Spleen (tissue), 11 donors: ENCODE measurements around the gene PACRG. TPM values are rescaled to one million over a fixed set of nuclear protein-coding genes. Genes with fewer than 3 reads are reported as not detected.

ENCODE experiments used
- DNase-seq: peaks from one replicate; pipeline ENCODE4 v3.0.0-alpha.2; 2020
- H3K27ac ChIP-seq, 8 donors: fragments of 200-600 bp; sonication (generic) in 7 of 8; 1 replicate in 4 of 8; 2 replicates in 4 of 8; pipeline versions ENCODE4 v1.5.0 to v1.8.0; 2016 to 2021; ENCODE audit warnings: inconsistent platforms in 4 of 8, mild to moderate bottlenecking in 4 of 8, moderate library complexity in 1 of 8
- H3K27me3 ChIP-seq, 7 donors: fragments of 200-600 bp; sonication (generic) in 6 of 7; replicated peaks in 1 of 7; 1 replicate in 4 of 7; 2 replicates in 3 of 7; pipeline versions ENCODE4 v1.5.0 to v1.8.0; 2016 to 2021; ENCODE audit warnings: inconsistent platforms in 3 of 7, mild to moderate bottlenecking in 1 of 7
- H3K36me3 ChIP-seq, 6 donors: fragments of 200-600 bp; sonication (generic) in 5 of 6; 1 replicate in 4 of 6; 2 replicates in 2 of 6; pipeline versions ENCODE4 v1.5.0 to v1.8.0; 2016 to 2021; ENCODE audit warnings: inconsistent platforms in 2 of 6
- H3K4me1 ChIP-seq, 6 donors: fragments of 200-600 bp; sonication (generic) in 5 of 6; 1 replicate in 3 of 6; 2 replicates in 3 of 6; pipeline versions ENCODE4 v1.5.0 to v1.8.0; 2016 to 2021; ENCODE audit warnings: inconsistent platforms in 3 of 6
- H3K4me3 ChIP-seq, 8 donors: fragments of 200-600 bp; sonication (generic) in 7 of 8; 1 replicate in 4 of 8; 2 replicates in 4 of 8; pipeline versions ENCODE4 v1.5.0 to v1.8.0; 2016 to 2021; ENCODE audit warnings: inconsistent platforms in 4 of 8, mild to moderate bottlenecking in 4 of 8, moderate library complexity in 2 of 8
- H3K9me3 ChIP-seq, 8 donors: fragments of 200-600 bp; sonication (generic) in 7 of 8; 1 replicate in 4 of 8; 2 replicates in 4 of 8; pipeline versions ENCODE4 v1.5.0 to v1.8.0; 2016 to 2021; ENCODE audit warnings: inconsistent platforms in 4 of 8
- CTCF ChIP-seq, 11 experiments: fragments of 200-600 bp in 7 of 11; fragments of 450-650 bp in 4 of 11; sonication (generic) in 4 of 11; IDR thresholded peaks in 8 of 11; conservative IDR thresholded peaks in 3 of 11; 1 replicate in 7 of 11; 2 replicates in 4 of 11; pipeline versions ENCODE4 v1.4.0 to v1.8.0; 2016 to 2021; ENCODE audit warnings: antibody characterized with exemption in 11 of 11, inconsistent platforms in 4 of 11, mild to moderate bottlenecking in 1 of 11
- POLR2A ChIP-seq, 3 donors: fragments of 450-650 bp; IDR thresholded peaks; one replicate each; pipeline ENCODE4 v1.5.1; 2017; ENCODE audit warnings: antibody characterized with exemption in 3 of 3, mild to moderate bottlenecking in 1 of 3
- POLR2AphosphoS5 ChIP-seq, 3 donors: sonication (generic); formaldehyde crosslinking; IDR thresholded peaks; one replicate each; pipeline ENCODE4 v1.5.1; 2017; ENCODE audit warnings: antibody characterized with exemption in 3 of 3
- WGBS, 5 donors: extraction: QIAGEN DNeasy Blood & Tissue Kit in 3 of 5; methylation state at CpG; one replicate each; pipeline versions ENCODE4 v1.1.5 to v1.1.7; 2013 to 2018; 5-methylcytosine and 5-hydroxymethylcytosine counted together
- intact Hi-C: fragments of 100-400 bp; cut with DNase I; formaldehyde crosslinking; loops from one replicate; pipeline ENCODE4 v1.15.0; 2023; ENCODE audit warnings: low total_unique reads
- polyA plus RNA-seq, 3 donors: library from polyadenylated mRNA; stranded (reverse); fragments of 200-250 nt; gene quantifications; one replicate each; pipeline ENCODE4 v1.2.1, GENCODE V29; 2013
- total RNA-seq, 7 donors: library from RNA; depleted of rRNA in 3 of 7; stranded (reverse); fragments of >200 nt in 3 of 7; fragmentation: NEBNext Ultra II Directional in 4 of 7; extraction: Animal tissue kit (Norgen Biotek cat#: 25700) in 4 of 7; gene quantifications; one replicate each; pipeline versions ENCODE4 v1.1.0 to v1.2.1, GENCODE V29; 2016 to 2021
- donor health status: healthy with polysubstance abuse.
- donor health status: DM: no; HTN: no; CAD: no; lungs with moderate emphysema.
- donor health status: DM: no; HTN: no; CAD: no.
- donor health status: Bipolar disorder and iron deficiency.
- donor health status: healthy.
- donor health status: DM: no; HTN: no; CAD: no.
- donor health status: DM: yes; HTN: yes; CAD: no.

Gene PACRG
- total and polyA plus RNA-seq, 10 donors, result 0.32 to 2.0 (median 1.0) TPM; not detected in 5

GRCh38 chr6:163149279-163149848, 421.6 kb downstream of the PACRG start:
- intact Hi-C loops, result no loop called here
- H3K36me3 ChIP-seq, result no peaks in the 10 kb centered on the region
- no peak for DNase-seq
- no peak overlapping the region for H3K4me3 ChIP-seq
- H3K9me3 ChIP-seq, result peaks cover 0 to 3% (median 0%) of the 10 kb centered on the region in 8 donors
- no peak for TF ChIP-seq CTCF (IDR thresholded peaks at IDR 0.05 in 8 of 11, conservative IDR thresholded peaks at IDR 0.05 in 3 of 11)
- no peak for TF ChIP-seq POLR2A (IDR thresholded peaks at IDR 0.05)
- no peak for TF ChIP-seq POLR2AphosphoS5 (IDR thresholded peaks at IDR 0.05)
- WGBS, 5 donors, result 70 to 86% (median 83%) methylated on average over 35 of the region's 35 CpGs
- peaks cover 0 to 17% (median 0%) of the 10 kb centered on the region in 7 donors for H3K27me3 ChIP-seq
- no peak overlapping the region for H3K27ac ChIP-seq
- H3K4me1 ChIP-seq, result no peaks in the 10 kb centered on the region

- Histone ChIP-seq H3K4me3 (no peak overlapping the region), H3K36me3 (no peaks in the 10 kb centered on the region), H3K27ac (no peak overlapping the region), H3K27me3 (peaks cover 0 to 17% (median 0%) of the 10 kb centered on the region in 7 donors), H3K9me3 (peaks cover 0 to 3% (median 0%) of the 10 kb centered on the region in 8 donors), H3K4me1 (no peaks in the 10 kb centered on the region)
- intact Hi-C loops, result no loop called here
- 66 to 80% (median 73%) methylated on average over 6 of the region's 6 CpGs for WGBS, 5 donors
- TF ChIP-seq CTCF (IDR thresholded peaks at IDR 0.05 in 8 of 11, conservative IDR thresholded peaks at IDR 0.05 in 3 of 11) (no peak), POLR2A (IDR thresholded peaks at IDR 0.05) (no peak), POLR2AphosphoS5 (IDR thresholded peaks at IDR 0.05) (no peak)
- no peak for DNase-seq
These were observed 423.4 kb downstream of the PACRG start for GRCh38 chr6:163151212-163151611.

- TF ChIP-seq CTCF (IDR thresholded peaks at IDR 0.05 in 8 of 11, conservative IDR thresholded peaks at IDR 0.05 in 3 of 11) (no peak), POLR2AphosphoS5 (IDR thresholded peaks at IDR 0.05) (no peak), POLR2A (IDR thresholded peaks at IDR 0.05) (no peak)
- WGBS, 5 donors, result 78 to 84% (median 82%) methylated on average over 6 of the region's 6 CpGs
- peaks cover 0 to 17% (median 0%) of the 10 kb centered on the region in 7 donors for H3K27me3 ChIP-seq
- no peak for DNase-seq
- no peaks in the 10 kb centered on the region for H3K36me3 ChIP-seq
- no peak overlapping the region for H3K4me3 ChIP-seq
- no peaks in the 10 kb centered on the region for H3K4me1 ChIP-seq
- H3K9me3 ChIP-seq, result peaks cover 0 to 3% (median 0%) of the 10 kb centered on the region in 8 donors
- intact Hi-C loops, result no loop called here
- H3K27ac ChIP-seq, result no peak overlapping the region
These were observed 424.9 kb downstream of the PACRG start for GRCh38 chr6:163152701-163153100.

- no peak overlapping the region for H3K27ac ChIP-seq
- no peaks in the 10 kb centered on the region for H3K27me3 ChIP-seq
- no peaks in the 10 kb centered on the region for H3K4me1 ChIP-seq
- no peaks in the 10 kb centered on the region for H3K36me3 ChIP-seq
- WGBS, 5 donors, result 88 to 94% (median 90%) methylated on average over 1 of the region's 1 CpG
- H3K9me3 ChIP-seq, result no peaks in the 10 kb centered on the region
- DNase-seq, result no peak
- intact Hi-C loops, result no loop called here
- TF ChIP-seq CTCF (IDR thresholded peaks at IDR 0.05 in 8 of 11, conservative IDR thresholded peaks at IDR 0.05 in 3 of 11) (no peak), POLR2A (IDR thresholded peaks at IDR 0.05) (no peak), POLR2AphosphoS5 (IDR thresholded peaks at IDR 0.05) (no peak)
- H3K4me3 ChIP-seq, result no peak overlapping the region
These were observed 431.3 kb downstream of the PACRG start for GRCh38 chr6:163159110-163159509.
